Activated naive CD4-positive, alpha-beta T cell treated with anti-CD3 and anti-CD28 coated beads, Interleukin-2, amount 50 U/mL, for 24 hours (primary cell): ENCODE measurements around the gene DNAJB11.
"Not testable (repeated sequence)": the region's sequence is repeated elsewhere in the genome, so short reads cannot be mapped to it uniquely, and the experiment has no call there.

Experiments used
- H3K27ac Mint-ChIP-seq: one replicate; pipeline ENCODE4 v1.8.0; 2021; ENCODE audit warnings: mild to moderate bottlenecking, mixed read lengths
- H3K27me3 Mint-ChIP-seq: one replicate; pipeline ENCODE4 v1.8.0; 2021; ENCODE audit warnings: mixed read lengths
- H3K36me3 Mint-ChIP-seq: one replicate; pipeline ENCODE4 v1.8.0; 2021; ENCODE audit warnings: mixed read lengths
- H3K4me1 Mint-ChIP-seq: one replicate; pipeline ENCODE4 v1.8.0; 2021; ENCODE audit warnings: mixed read lengths
- H3K4me3 Mint-ChIP-seq: one replicate; pipeline ENCODE4 v1.8.0; 2021; ENCODE audit warnings: mild to moderate bottlenecking, mixed read lengths
- H3K9me3 Mint-ChIP-seq: one replicate; pipeline ENCODE4 v1.8.0; 2021; ENCODE audit warnings: mixed read lengths

The DNAJB11 gene

DNA sequence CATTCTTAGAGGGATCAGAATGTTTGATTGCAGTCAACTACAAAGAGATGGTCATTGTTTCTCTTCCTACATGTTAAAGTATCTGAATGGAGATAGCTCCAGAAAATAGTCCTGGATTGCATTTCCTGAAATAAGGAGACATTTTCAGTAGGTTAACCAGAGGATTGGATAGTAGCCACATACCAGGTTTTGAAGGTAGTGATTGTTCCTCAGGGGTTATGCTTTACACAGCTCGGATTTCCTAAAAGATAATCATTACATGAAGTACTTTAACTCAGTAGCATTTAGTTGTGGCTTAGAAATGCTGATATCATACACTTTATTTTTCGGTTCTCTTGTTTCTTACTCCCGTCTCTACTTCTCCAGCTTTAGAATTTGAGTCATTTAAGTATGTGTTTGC is 10.3 kb downstream of the DNAJB11 start:
- H3K9me3 Mint-ChIP-seq, result no peaks in the 10 kb centered on the region
- H3K27me3 Mint-ChIP-seq, result no peaks in the 10 kb centered on the region
- H3K36me3 Mint-ChIP-seq, result peaks cover 24% of the 10 kb centered on the region
- no peak overlapping the region for H3K4me3 Mint-ChIP-seq
- H3K4me1 Mint-ChIP-seq, result peaks cover 17% of the 10 kb centered on the region
- peak overlapping the region; percentile 66 for H3K27ac Mint-ChIP-seq

GRCh38 chr3:186582541-186582940 is 12.0 kb downstream of the DNAJB11 start:
- Mint-ChIP-seq H3K9me3 (no peaks in the 10 kb centered on the region), H3K27me3 (no peaks in the 10 kb centered on the region), H3K4me3 (no peak overlapping the region), H3K27ac (no peak overlapping the region), H3K4me1 (peaks cover 13% of the 10 kb centered on the region), H3K36me3 (peaks cover 24% of the 10 kb centered on the region)

DNA sequence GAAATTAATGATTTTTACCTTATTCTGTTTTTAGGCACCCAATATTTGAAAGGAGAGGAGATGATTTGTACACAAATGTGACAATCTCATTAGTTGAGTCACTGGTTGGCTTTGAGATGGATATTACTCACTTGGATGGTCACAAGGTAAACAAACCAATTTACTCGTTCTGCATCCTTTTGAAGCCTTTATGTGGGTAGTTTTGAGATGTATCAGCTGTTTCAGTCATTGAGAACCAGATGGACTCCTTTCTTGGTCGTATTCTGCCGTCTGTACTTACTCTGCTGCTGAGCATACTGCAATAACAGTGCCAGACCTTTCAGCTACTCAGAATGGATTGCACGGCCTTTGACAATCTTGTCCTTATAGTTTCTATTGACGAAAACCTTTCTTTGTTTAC is 13.3 kb downstream of the DNAJB11 start:
- Mint-ChIP-seq H3K36me3 (peaks cover 22% of the 10 kb centered on the region), H3K4me3 (no peak overlapping the region), H3K9me3 (no peaks in the 10 kb centered on the region), H3K27ac (no peak overlapping the region), H3K27me3 (no peaks in the 10 kb centered on the region), H3K4me1 (peaks cover 8% of the 10 kb centered on the region)

- H3K36me3 Mint-ChIP-seq, result peaks cover 15% of the 10 kb centered on the region
- H3K27me3 Mint-ChIP-seq, H3K27ac Mint-ChIP-seq, H3K4me3 Mint-ChIP-seq, H3K9me3 Mint-ChIP-seq: not testable (repeated sequence)
- peaks cover 15% of the 10 kb centered on the region for H3K4me1 Mint-ChIP-seq
Observed at GRCh38 chr3:186586245-186586644, 15.7 kb downstream of the DNAJB11 start.

GRCh38 chr3:186587183-186587582 is 16.7 kb downstream of the DNAJB11 start:
- peaks cover 13% of the 10 kb centered on the region for H3K36me3 Mint-ChIP-seq
- H3K27ac Mint-ChIP-seq, result no peak overlapping the region
- no peaks in the 10 kb centered on the region for H3K27me3 Mint-ChIP-seq
- H3K4me1 Mint-ChIP-seq, result peaks cover 15% of the 10 kb centered on the region
- H3K4me3 Mint-ChIP-seq, result no peak overlapping the region
- H3K9me3 Mint-ChIP-seq, result no peaks in the 10 kb centered on the region

- no peaks in the 10 kb centered on the region for H3K9me3 Mint-ChIP-seq
- H3K27ac Mint-ChIP-seq, result no peak overlapping the region
- no peak overlapping the region for H3K4me3 Mint-ChIP-seq
- H3K4me1 Mint-ChIP-seq, result peaks cover 15% of the 10 kb centered on the region
- no peaks in the 10 kb centered on the region for H3K27me3 Mint-ChIP-seq
- H3K36me3 Mint-ChIP-seq, result peaks cover 8% of the 10 kb centered on the region
Observed at GRCh38 chr3:186588632-186589031, 18.1 kb downstream of the DNAJB11 start.

DNA sequence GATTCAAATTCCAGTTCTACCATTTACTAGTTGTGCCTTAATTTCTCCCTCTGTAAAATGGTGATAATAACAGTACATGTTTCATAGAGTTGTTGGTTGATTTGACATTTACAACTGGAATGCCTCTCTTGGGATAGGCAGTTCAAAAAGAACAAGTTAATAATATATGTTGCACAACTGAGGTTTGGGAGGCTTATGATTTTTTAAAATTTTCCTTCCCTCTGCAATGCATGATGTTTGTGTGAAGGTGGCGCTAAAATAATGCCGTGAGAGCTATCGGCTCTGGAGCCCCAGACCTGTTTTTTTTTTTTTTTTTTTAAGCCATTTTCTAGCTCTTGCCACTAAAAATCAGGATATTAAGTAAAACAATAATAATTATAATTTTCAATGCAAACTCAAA is 18.6 kb downstream of the DNAJB11 start:
- no peak overlapping the region for H3K4me3 Mint-ChIP-seq
- peaks cover 6% of the 10 kb centered on the region for H3K36me3 Mint-ChIP-seq
- H3K27ac Mint-ChIP-seq, result no peak overlapping the region
- H3K9me3 Mint-ChIP-seq, result no peaks in the 10 kb centered on the region
- peaks cover 15% of the 10 kb centered on the region for H3K4me1 Mint-ChIP-seq
- H3K27me3 Mint-ChIP-seq, result no peaks in the 10 kb centered on the region

- H3K4me3 Mint-ChIP-seq, result no peak overlapping the region
- no peak overlapping the region for H3K27ac Mint-ChIP-seq
- peaks cover 15% of the 10 kb centered on the region for H3K4me1 Mint-ChIP-seq
Observed at GRCh38 chr3:186589856-186590579, 19.5 kb downstream of the DNAJB11 start.

GRCh38 chr3:186590580-186591295 is 20.2 kb downstream of the DNAJB11 start:
- Mint-ChIP-seq H3K36me3 (peaks cover 1% of the 10 kb centered on the region), H3K27ac (no peak overlapping the region), H3K4me1 (peaks cover 15% of the 10 kb centered on the region), H3K4me3 (no peak overlapping the region), H3K27me3 (no peaks in the 10 kb centered on the region), H3K9me3 (no peaks in the 10 kb centered on the region)

More at GRCh38 chr3:186589856-186590579, 19.5 kb downstream of the DNAJB11 start:
- peaks cover 1% of the 10 kb centered on the region for H3K36me3 Mint-ChIP-seq
- H3K27me3 Mint-ChIP-seq, result no peaks in the 10 kb centered on the region
- no peaks in the 10 kb centered on the region for H3K9me3 Mint-ChIP-seq

DNA sequence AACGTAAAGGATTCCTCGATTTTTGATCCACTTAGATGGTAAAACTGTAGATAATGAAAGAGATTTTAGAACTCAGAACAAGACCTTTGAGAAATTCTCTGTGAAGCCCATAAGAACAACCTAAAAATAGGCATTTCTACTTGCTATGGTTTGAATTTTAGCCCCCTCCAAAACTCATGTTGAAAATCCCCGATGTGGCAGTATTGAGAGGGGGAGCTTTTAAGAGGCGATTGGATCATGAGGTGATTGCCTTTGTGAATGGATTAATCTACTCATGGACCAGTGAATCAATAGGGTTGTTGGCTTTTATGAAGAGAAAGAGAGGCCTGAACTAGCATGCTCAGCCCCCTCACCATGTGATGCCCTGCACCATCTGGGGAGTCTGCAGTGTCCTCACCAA is 22.2 kb downstream of the DNAJB11 start:
- peaks cover 15% of the 10 kb centered on the region for H3K4me1 Mint-ChIP-seq
- no peak overlapping the region for H3K4me3 Mint-ChIP-seq
- no peaks in the 10 kb centered on the region for H3K27me3 Mint-ChIP-seq
- H3K36me3 Mint-ChIP-seq, result no peaks in the 10 kb centered on the region
- no peaks in the 10 kb centered on the region for H3K9me3 Mint-ChIP-seq
- no peak overlapping the region for H3K27ac Mint-ChIP-seq

DNA sequence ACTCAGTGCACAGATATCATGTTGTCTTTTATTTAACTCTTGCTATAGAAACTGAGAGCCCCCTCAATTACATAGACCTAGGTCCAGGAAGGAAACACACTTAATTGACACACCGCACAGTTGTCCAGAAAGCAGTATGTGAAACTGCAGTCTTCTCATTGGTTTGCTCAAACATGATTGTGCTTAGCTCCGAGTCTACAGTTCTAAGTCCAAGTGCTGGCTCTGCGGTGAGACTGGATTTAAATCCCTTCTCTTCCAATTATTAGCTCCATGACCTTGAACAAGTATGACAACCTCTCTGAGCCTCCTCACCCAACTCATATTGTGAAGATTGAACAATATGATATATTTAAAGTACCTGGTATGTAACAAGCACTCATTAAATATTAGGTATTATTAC is 23.3 kb downstream of the DNAJB11 start:
- Mint-ChIP-seq H3K27me3 (no peaks in the 10 kb centered on the region), H3K27ac (no peak overlapping the region), H3K4me3 (no peak overlapping the region), H3K9me3 (no peaks in the 10 kb centered on the region), H3K4me1 (peaks cover 13% of the 10 kb centered on the region), H3K36me3 (no peaks in the 10 kb centered on the region)

DNA sequence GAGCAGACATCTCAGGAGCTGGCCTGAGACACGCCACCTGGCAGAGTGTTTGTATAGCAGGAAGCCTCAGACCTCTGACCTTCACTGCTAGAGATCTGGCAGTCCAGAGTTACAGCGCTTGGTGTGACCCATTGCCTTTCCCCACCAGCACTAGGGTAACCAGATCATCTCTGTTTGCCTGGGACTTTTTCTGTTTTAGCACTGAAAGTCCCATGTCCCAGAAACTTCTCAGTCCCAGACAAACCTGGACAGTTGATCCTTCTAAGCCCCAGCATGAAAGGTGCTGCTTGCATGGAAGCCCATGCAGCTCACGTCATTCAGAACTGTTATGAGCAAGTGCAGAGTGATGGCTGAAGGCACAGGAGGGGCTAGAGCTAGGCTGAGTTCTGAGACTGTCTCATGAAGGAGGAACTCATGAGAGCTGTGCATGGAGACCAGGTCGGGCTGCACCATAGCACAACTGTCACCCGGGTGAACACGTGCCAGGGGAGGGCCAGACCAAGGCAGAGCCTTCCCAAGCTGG is 24.1 kb downstream of the DNAJB11 start:
- no peak overlapping the region for H3K27ac Mint-ChIP-seq
- no peaks in the 10 kb centered on the region for H3K27me3 Mint-ChIP-seq
- H3K36me3 Mint-ChIP-seq, result no peaks in the 10 kb centered on the region
- H3K4me1 Mint-ChIP-seq, result peaks cover 10% of the 10 kb centered on the region
- no peaks in the 10 kb centered on the region for H3K9me3 Mint-ChIP-seq
- no peak overlapping the region for H3K4me3 Mint-ChIP-seq

DNA sequence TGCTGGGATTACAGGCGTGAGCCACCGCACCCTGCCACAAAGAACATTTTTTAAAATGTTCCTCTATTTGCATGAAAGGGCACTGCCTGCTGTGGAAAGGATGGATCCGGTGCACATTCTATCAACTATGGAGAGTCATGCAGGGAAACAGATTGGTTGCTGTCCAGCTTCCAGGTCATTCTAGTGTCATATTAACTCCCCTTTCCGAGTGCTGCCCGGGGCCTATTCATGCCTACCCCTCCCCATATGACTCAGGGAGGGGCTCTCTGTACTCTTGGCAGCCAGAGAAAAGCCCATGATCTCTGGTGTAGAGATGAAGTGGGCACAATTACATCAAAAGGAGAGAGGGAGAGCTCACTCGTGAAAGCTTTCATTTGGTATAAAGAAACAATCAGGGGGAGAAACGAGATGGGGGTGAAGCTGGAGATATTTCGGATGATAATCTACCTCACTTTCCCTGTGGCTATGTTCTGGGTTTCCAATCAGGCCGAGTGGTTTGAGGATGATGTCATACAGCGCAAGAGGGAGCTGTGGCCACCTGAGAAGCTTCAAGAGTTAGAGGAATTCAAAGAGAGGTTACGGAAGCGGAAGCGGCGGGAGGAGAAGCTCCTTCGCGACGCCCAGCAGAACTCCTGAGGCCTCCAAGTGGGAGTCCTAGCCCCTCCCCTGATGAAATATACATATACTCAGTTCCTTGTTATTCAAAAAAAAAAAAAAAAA is 26.2 kb downstream of the DNAJB11 start:
- Mint-ChIP-seq H3K36me3 (no peaks in the 10 kb centered on the region), H3K27me3 (no peaks in the 10 kb centered on the region), H3K9me3 (no peaks in the 10 kb centered on the region), H3K4me3 (no peak overlapping the region), H3K4me1 (no peaks in the 10 kb centered on the region), H3K27ac (no peak overlapping the region)

GRCh38 chr3:186598108-186598784 is 27.7 kb downstream of the DNAJB11 start:
- no peaks in the 10 kb centered on the region for H3K36me3 Mint-ChIP-seq
- no peak overlapping the region for H3K27ac Mint-ChIP-seq
- no peaks in the 10 kb centered on the region for H3K4me1 Mint-ChIP-seq
- no peaks in the 10 kb centered on the region for H3K9me3 Mint-ChIP-seq
- no peaks in the 10 kb centered on the region for H3K27me3 Mint-ChIP-seq
- no peak overlapping the region for H3K4me3 Mint-ChIP-seq

- no peaks in the 10 kb centered on the region for H3K9me3 Mint-ChIP-seq
- no peak overlapping the region for H3K4me3 Mint-ChIP-seq
- H3K4me1 Mint-ChIP-seq, result no peaks in the 10 kb centered on the region
- H3K27me3 Mint-ChIP-seq, result no peaks in the 10 kb centered on the region
- no peaks in the 10 kb centered on the region for H3K36me3 Mint-ChIP-seq
- H3K27ac Mint-ChIP-seq, result no peak overlapping the region
Observed at GRCh38 chr3:186598794-186599141, 28.2 kb downstream of the DNAJB11 start.
